Right kidney (tissue), 1 donor: ENCODE measurements around the gene TMEM272.
"Not testable (repeated sequence)": the region's sequence is repeated elsewhere in the genome, so short reads cannot be mapped to it uniquely, and the experiment has no call there.

Experiments
- DNase-seq: peaks from one replicate; pipeline ENCODE4 v3.0.0-alpha.2; 2016

TMEM272 gene

GRCh38 chr13:51824712-51825111 is 20.3 kb downstream of the TMEM272 start:
- not testable (repeated sequence) for DNase-seq

DNA sequence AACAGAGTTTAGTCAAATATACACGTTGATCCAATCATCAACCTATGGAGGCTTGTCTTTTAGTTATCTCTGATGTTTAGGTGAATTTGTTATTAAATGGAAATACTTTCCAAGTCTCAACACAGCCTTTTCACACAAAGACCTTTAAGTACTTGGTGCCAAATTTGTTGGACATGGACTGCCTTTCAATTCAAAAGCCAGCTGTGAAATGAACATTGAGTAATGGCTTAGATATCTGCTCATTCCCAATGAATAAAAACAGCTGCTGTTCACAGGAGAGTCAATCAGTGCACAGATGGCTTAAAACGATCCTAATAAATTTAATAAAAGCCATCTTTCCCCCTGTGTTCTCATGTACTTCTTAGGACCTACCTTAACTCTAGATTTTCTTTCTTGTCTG is 21.1 kb downstream of the TMEM272 start:
- DNase-seq: no peak

DNA sequence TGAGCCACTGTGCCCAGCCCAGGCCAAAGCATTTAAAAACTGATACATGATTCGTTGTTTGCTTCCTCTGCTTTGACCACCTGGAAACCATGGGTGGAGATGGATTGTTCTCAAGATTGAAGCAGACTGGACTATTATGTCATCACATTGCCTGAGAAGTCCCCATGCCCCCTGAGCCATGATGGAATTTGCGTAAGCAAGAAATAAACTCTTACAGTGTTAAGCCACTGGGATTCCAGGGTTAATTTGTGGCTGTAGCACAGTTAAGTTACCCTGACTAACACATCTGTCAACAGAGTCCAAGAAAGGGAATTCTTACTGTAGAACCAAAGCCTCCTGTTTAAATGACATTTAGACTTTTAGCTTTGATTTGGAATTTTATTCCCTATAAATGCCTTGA is 21.6 kb downstream of the TMEM272 start:
- DNase-seq: no peak

GRCh38 chr13:51822106-51822815 is 22.7 kb downstream of the TMEM272 start:
- no peak for DNase-seq

GRCh38 chr13:51821606-51822005 is 23.4 kb downstream of the TMEM272 start:
- DNase-seq: no peak

- DNase-seq: no peak
Measured at GRCh38 chr13:51820016-51820597, 24.9 kb downstream of the TMEM272 start.

DNA sequence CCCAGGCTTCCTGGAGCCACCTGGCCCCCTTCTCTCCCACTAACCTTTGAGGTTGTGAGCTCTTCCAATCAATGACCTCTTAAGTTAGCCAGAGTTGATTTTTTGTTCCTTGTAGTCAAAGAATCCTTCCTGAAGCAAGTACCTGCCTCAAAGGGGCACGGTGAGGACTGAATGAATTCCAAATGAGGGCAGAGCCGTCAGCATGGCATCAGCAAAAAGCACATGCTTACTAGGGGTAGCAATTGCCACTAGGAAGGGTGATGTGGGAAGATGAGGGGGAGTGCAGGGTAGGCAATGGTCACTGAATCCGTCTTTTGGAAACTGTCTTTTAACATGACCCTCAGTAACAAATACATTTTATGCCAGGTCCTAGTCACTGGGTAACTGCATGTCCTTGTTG is 25.4 kb downstream of the TMEM272 start:
- no peak for DNase-seq

GRCh38 chr13:51818781-51819511 is 26.0 kb downstream of the TMEM272 start:
- no peak for DNase-seq

DNA sequence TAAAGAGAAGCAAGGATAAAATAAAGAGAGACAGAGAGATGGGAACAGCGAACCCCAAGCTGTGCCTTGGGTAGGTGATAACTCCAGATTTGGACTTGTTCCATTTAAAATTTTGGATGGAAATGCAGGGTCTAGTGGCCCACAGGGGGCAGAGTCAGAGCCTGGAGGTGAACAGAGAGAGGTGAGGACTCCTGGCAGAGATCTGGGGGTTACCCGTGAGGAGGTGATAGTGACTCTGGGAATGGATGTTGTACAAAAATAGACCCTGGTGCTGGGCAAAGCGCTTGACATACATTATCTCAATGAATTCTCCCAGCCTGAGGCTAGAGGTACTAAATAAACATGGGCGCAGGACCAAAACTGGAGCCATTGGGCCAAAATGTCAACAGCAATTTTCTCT is 26.7 kb downstream of the TMEM272 start:
- DNase-seq: no peak

GRCh38 chr13:51817717-51818116 is 27.3 kb downstream of the TMEM272 start:
- DNase-seq: no peak

DNA sequence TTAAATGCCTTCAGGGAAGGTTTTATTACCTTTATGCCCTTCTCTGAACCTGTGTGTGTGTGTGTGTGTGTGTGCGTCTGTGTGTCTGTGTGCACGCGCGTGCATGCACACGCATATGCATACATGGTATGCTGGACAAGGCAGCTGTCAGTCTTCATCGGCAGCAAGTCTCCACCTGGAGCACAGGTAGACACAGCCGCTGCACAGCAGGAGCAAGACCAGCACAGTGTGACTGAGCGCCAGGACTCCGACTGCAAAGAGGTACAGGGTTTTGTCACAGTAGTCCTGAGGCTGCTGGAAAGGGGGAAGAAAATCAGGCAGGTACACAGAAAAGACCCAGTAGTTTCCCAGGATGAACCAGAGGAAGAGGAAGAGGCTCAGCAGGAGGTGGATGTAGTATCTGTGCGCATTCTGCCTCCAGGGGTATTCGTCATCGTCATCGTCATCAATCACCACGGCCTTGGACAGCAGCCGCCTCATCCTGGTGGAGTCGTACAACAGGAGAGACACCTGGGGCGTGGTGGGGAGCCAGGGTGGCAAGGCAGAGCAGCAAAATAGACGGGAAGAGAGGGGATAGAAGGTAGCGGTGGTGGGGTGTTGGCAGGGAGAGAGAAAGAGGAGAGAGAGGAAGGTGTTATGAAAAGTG is 28.2 kb downstream of the TMEM272 start:
- DNase-seq: no peak

- DNase-seq: no peak
Measured at GRCh38 chr13:51815848-51816247, 29.1 kb downstream of the TMEM272 start.

GRCh38 chr13:51814825-51815650 is 29.9 kb downstream of the TMEM272 start:
- peak; percentile 51 for DNase-seq

DNA sequence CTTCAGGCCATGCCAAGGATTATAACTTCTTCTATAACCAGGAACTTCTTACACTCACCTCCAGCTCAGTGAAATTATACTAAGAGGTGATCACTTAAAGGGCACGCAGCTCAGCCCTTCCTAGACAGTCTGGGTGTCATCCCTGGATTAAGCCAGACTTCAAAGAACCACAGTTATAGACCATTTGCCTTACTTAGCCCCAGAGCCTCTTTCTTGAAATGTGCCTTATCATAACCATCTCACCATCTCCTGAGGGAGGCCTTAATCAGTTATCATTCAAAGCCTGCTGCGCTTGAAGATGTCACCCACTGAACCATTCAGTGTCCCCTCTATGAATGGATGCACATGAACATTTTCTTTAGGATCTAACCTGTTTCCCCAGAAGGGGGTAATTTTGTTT is 30.9 kb downstream of the TMEM272 start:
- DNase-seq: no peak

DNA sequence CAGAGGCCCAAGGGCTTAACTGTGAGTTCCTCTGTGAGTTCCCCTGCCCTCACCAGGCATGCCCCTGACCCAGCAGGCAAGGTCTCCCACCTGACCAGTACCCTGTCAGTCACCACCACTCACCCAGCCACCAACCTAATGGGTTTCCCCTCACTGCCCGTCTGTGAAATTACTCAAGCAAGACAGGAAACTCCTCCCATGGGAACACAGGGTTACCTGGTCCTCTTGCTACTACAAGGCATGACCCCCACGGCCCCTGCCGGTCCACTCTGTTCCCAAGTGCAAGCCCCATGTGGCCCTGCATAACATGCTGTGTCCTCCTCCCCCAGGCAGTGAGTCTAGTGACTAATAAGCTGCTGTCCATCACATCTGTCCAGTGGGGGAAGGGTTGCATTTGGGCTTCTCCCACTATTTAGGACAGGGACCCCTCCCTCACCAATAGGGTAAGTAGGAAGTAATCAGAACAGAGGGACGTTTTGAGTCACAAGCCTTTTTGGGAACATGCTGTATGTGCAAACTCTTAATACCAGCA is 33.0 kb downstream of the TMEM272 start:
- DNase-seq: no peak

GRCh38 chr13:51811046-51811445 is 33.9 kb downstream of the TMEM272 start:
- no peak for DNase-seq

GRCh38 chr13:51808811-51809210 is 36.2 kb downstream of the TMEM272 start:
- DNase-seq: no peak

DNA sequence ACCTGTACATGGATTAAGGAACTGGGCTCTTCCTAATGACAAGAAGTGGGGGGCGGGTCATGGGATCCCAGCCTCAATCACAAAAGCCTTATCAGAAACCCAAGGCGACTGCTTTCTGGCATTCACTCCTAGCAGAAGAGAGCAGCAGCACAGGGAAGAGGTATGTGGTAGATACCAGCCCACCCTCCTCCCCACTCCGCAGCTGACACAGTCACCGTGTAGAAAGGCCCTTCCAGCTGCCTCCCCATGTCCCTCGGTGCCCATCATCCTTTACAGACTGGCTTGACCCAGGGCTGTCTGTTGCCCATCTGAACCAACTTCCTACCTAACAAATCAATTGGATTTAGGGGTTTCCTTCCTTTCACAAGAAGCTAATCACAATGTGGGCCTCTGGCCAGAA is 37.9 kb downstream of the TMEM272 start:
- DNase-seq: no peak

DNA sequence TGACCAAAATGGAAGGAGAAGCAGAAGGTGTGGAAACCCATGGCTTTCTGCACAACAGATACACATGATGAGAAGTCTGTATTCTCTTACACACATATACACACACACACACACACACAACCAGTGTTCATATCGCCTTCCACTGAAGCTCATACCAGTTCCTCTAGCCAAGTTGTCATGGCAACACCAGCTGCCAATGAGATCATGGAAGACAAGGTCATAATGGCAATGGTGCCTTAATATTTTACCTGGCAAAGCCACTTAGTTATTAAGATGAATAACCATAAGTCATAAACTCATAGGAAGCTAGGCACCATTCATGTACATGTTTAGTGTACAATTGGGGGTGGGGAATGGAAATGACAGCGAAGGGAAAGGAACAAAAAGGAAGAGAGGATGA is 38.4 kb downstream of the TMEM272 start:
- DNase-seq: no peak

DNA sequence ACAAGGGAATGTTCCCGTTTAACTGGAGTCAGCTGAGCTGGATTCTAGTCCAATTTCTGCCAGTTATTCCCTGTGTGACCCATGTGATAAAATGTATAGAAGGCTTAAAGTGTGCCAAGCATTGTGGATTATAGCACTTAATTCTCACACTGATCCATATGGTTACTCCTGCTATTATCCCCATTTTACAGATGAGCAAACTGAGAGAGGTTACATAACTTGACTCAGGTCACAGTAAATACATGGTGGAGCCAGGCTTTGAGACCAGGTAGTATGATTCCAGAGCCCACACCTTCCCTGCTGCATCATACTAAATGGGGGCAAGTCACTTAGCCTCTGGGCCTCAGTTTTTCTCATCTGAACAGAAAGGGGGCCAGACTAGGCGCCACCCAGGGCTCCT is 39.1 kb downstream of the TMEM272 start:
- no peak for DNase-seq

DNA sequence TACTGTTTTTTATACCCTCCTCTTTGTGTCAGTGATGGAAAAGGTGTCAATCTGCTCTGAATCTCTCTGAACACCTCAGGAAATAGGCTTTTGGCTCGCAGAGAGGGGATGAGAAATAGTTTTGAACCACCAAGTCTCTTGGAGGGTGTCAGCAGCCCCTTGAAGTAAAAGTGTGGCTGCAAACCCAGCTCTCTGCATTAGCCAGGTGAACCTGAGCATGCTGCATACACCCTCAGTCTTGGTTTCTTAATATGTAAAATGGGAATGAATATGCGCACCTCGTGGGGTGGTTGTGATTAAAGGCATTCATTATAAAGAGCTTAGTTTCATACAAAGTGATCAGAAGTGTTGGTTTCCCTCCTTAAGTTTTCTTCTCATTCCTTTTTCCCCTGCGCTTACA is 39.7 kb downstream of the TMEM272 start:
- DNase-seq: no peak
